T-helper 2 cell (primary cell): ENCODE measurements around the gene BCAS3.

Source experiments
- DNase-seq, 5 experiments: peaks; one replicate each; pipeline versions ENCODE4 v3.0.0 to v3.0.0-alpha.2; 2012 to 2022

The BCAS3 gene

GRCh38 chr17:61206922-61207321, 529.3 kb downstream of the BCAS3 start:
- DNase-seq: no peak

GRCh38 chr17:61208301-61209105, 530.9 kb downstream of the BCAS3 start:
- DNase-seq: no peak

- no peak for DNase-seq
These were observed 531.4 kb downstream of the BCAS3 start for GRCh38 chr17:61209106-61209439.

- DNase-seq: no peak
These were observed 531.9 kb downstream of the BCAS3 start for GRCh38 chr17:61209525-61209924.

GRCh38 chr17:61211236-61211635, 533.6 kb downstream of the BCAS3 start:
- no peak for DNase-seq

- no peak for DNase-seq
These were observed 535.0 kb downstream of the BCAS3 start for GRCh38 chr17:61212655-61213054.

GRCh38 chr17:61214753-61215152, 537.1 kb downstream of the BCAS3 start:
- DNase-seq: peak in 1 of 5 experiments; percentile 19

- DNase-seq: no peak
These were observed 538.4 kb downstream of the BCAS3 start for GRCh38 chr17:61216066-61216465.

- no peak for DNase-seq
These were observed 540.3 kb downstream of the BCAS3 start for GRCh38 chr17:61217878-61218437.

GRCh38 chr17:61218438-61218837, 540.8 kb downstream of the BCAS3 start:
- DNase-seq: peak in 1 of 5 experiments; percentile 47

GRCh38 chr17:61219460-61219859, 541.8 kb downstream of the BCAS3 start:
- DNase-seq: peak in 1 of 5 experiments; percentile 78

- peak in 1 of 5 experiments; percentile 68 for DNase-seq
These were observed 543.5 kb downstream of the BCAS3 start for GRCh38 chr17:61221181-61221580.

- DNase-seq: peak in 1 of 5 experiments; percentile 88
These were observed 544.2 kb downstream of the BCAS3 start for GRCh38 chr17:61221597-61222471.

GRCh38 chr17:61223725-61224124, 546.1 kb downstream of the BCAS3 start:
- DNase-seq: no peak

GRCh38 chr17:61225178-61225882, 547.7 kb downstream of the BCAS3 start:
- no peak for DNase-seq

GRCh38 chr17:61227866-61228265, 550.2 kb downstream of the BCAS3 start:
- no peak for DNase-seq

- no peak for DNase-seq
These were observed 552.8 kb downstream of the BCAS3 start for GRCh38 chr17:61230461-61230860.

- peak in 1 of 5 experiments; percentile 66 for DNase-seq
These were observed 553.5 kb downstream of the BCAS3 start for GRCh38 chr17:61230972-61231820.

GRCh38 chr17:61232871-61233270, 555.2 kb downstream of the BCAS3 start:
- DNase-seq: no peak

- no peak for DNase-seq
These were observed 556.5 kb downstream of the BCAS3 start for GRCh38 chr17:61233991-61234750.
